Measurements from ENCODE around the gene SAMHD1.

SAMHD1 gene

GRCh38 chr20:36861625-36861874 is 90.0 kb downstream of the SAMHD1 start:
- TF ChIP-seq, protein P1, sequence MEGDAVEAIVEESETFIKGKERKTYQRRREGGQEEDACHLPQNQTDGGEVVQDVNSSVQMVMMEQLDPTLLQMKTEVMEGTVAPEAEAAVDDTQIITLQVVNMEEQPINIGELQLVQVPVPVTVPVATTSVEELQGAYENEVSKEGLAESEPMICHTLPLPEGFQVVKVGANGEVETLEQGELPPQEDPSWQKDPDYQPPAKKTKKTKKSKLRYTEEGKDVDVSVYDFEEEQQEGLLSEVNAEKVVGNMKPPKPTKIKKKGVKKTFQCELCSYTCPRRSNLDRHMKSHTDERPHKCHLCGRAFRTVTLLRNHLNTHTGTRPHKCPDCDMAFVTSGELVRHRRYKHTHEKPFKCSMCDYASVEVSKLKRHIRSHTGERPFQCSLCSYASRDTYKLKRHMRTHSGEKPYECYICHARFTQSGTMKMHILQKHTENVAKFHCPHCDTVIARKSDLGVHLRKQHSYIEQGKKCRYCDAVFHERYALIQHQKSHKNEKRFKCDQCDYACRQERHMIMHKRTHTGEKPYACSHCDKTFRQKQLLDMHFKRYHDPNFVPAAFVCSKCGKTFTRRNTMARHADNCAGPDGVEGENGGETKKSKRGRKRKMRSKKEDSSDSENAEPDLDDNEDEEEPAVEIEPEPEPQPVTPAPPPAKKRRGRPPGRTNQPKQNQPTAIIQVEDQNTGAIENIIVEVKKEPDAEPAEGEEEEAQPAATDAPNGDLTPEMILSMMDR (IDR thresholded peaks at IDR 0.05; ENCODE audit: low read depth, low read length) = no peak

GRCh38 chr20:36860811-36861624 is 90.5 kb downstream of the SAMHD1 start:
- H3K4me3 ChIP-seq (ENCODE audit: low read depth, low read length) = peak overlapping the region; percentile 69
- TF ChIP-seq, protein P1 (IDR thresholded peaks at IDR 0.05; ENCODE audit: low read depth, low read length) = no peak

More at GRCh38 chr20:36861625-36861874, 90.0 kb downstream of the SAMHD1 start:
- peak overlapping the region; percentile 69 for H3K4me3 ChIP-seq (ENCODE audit: low read depth, low read length)

GRCh38 chr20:36860339-36860738 is 91.2 kb downstream of the SAMHD1 start:
- H3K4me3 ChIP-seq (ENCODE audit: low read depth, low read length) = peak overlapping the region; percentile 69
- TF ChIP-seq, protein P1 (IDR thresholded peaks at IDR 0.05; ENCODE audit: low read depth, low read length) = no peak

- peak overlapping the region; percentile 69; the same call in 1 of the 2 replicates for H3K4me3 ChIP-seq (ENCODE audit: low read depth, low read length)
- TF ChIP-seq, protein P1 (IDR thresholded peaks at IDR 0.05; ENCODE audit: low read depth, low read length) = no peak
Measured at GRCh38 chr20:36859700-36860330, 91.7 kb downstream of the SAMHD1 start.

- H3K4me3 ChIP-seq (ENCODE audit: low read depth, low read length) = no peak overlapping the region
- TF ChIP-seq, protein P1 (IDR thresholded peaks at IDR 0.05; ENCODE audit: low read depth, low read length) = no peak
Measured at GRCh38 chr20:36859282-36859555, 92.3 kb downstream of the SAMHD1 start.

DNA sequence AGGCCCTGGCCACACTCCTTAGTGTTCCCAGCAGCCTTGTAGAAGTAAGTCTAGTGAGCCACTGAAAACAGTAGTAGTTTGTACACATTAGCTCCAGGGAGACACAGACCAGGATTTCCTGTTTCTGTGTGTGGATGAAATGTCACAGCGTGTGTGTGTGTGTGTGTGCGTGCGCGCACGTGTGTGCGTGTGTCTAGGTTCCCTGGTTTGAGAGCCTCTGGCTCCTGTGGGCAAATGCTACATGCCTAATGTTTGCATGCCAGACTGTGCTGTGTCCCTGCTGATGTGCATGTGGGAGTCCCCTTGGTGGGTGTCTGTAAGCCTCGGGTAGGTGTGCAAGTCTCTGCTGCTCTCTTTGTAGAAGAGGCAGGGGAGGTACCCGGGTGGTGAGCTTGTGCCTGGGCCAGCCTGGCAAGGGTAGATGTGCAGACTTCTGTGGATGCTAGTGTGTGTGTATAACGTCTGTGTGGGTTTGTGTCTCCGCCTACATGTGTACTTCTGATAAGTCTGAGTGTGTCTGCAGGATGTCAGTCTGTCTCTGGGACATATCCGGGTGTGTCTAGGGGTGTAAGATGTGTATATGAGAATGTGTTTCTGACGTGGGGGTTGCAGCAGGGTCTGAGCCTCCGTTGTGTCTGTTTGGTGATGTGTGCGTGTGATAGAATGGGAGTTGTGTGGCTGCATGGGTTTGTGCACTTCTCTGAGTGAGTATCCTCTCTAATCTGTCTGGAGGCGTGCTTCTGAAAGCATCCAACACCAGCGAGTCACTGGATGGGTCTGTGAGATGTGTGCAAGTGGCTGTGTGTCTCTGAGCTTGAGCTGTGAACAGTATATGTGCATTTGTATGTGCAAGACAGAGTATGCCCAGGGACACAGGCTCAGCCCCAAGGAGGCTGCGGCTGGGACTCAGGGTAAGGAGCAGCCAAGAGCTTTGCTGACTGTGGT is 94.5 kb downstream of the SAMHD1 start:
- TF ChIP-seq, protein P1 (IDR thresholded peaks at IDR 0.05; ENCODE audit: low read depth, low read length) = no peak

More for the DNA sequence above, 94.5 kb downstream of the SAMHD1 start:
- H3K4me3 ChIP-seq (ENCODE audit: low read depth, low read length) = no peak overlapping the region
